ENCODE results near the gene PTPRR. TPM values are rescaled to one million over a fixed set of nuclear protein-coding genes. Genes with fewer than 3 reads are reported as not detected.
A peak's percentile ranks its signal among the peaks of the same experiment; 100 is the strongest.

The PTPRR gene
- total and polyA plus RNA-seq, 8 donors = 0.45 to 11.1 (median 3.9) TPM; not detected in 2

GRCh38 chr12:70711831-70712230 is 208.7 kb downstream of the PTPRR start:
- TF ChIP-seq CTCF (IDR thresholded peaks at IDR 0.05) (no peak), POLR2A (IDR thresholded peaks at IDR 0.05) (no peak), EP300 (IDR thresholded peaks at IDR 0.05) (no peak), POLR2AphosphoS5 (IDR thresholded peaks at IDR 0.05) (no peak)
- Histone ChIP-seq H3K27ac (no peak overlapping the region), H3K4me3 (no peak overlapping the region), H3K4me1 (peaks cover 0 to 5% (median 0%) of the 10 kb centered on the region in 4 donors), H3K36me3 (no peaks in the 10 kb centered on the region), H3K27me3 (peaks cover 0 to 16% (median 0%) of the 10 kb centered on the region in 3 donors), H3K9me3 (no peaks in the 10 kb centered on the region)
- peak in 1 of 2 donors; percentile 8 for DNase-seq
- 25 to 40% (median 31%) methylated on average over 3 of the region's 3 CpGs for WGBS, 5 donors
- intact Hi-C loops (cut with DNase I; ENCODE audit: low total_unique reads) = no loop called here

- no peak for DNase-seq
- Histone ChIP-seq H3K27ac (no peak overlapping the region), H3K4me3 (no peak overlapping the region), H3K36me3 (no peaks in the 10 kb centered on the region), H3K27me3 (peaks cover 0 to 7% (median 0%) of the 10 kb centered on the region in 3 donors), H3K9me3 (no peaks in the 10 kb centered on the region), H3K4me1 (peaks cover 0 to 5% (median 0%) of the 10 kb centered on the region in 4 donors)
- intact Hi-C loops (cut with DNase I; ENCODE audit: low total_unique reads) = no loop called here
- 74 to 84% (median 83%) methylated on average over 2 of the region's 2 CpGs for WGBS, 5 donors
- TF ChIP-seq EP300 (IDR thresholded peaks at IDR 0.05) (no peak), POLR2AphosphoS5 (IDR thresholded peaks at IDR 0.05) (no peak)
Measured at GRCh38 chr12:70709022-70709421, 211.5 kb downstream of the PTPRR start.

- no peak for DNase-seq
- WGBS, 5 donors = 80 to 92% (median 89%) methylated on average over 2 of the region's 2 CpGs
- H3K27me3 ChIP-seq = peaks cover 0 to 23% (median 0%) of the 10 kb centered on the region in 3 donors
- intact Hi-C loops (cut with DNase I; ENCODE audit: low total_unique reads) = no loop called here
- H3K4me1 ChIP-seq = no peaks in the 10 kb centered on the region
- H3K4me3 ChIP-seq = no peak overlapping the region
- no peak for TF ChIP-seq POLR2A (IDR thresholded peaks at IDR 0.05)
- TF ChIP-seq EP300 (IDR thresholded peaks at IDR 0.05) = no peak
- TF ChIP-seq POLR2AphosphoS5 (IDR thresholded peaks at IDR 0.05) = no peak
- no peak for TF ChIP-seq CTCF (IDR thresholded peaks at IDR 0.05)
- no peak overlapping the region for H3K27ac ChIP-seq
- no peaks in the 10 kb centered on the region for H3K36me3 ChIP-seq
- H3K9me3 ChIP-seq = no peaks in the 10 kb centered on the region
Measured at GRCh38 chr12:70706611-70707010, 213.9 kb downstream of the PTPRR start.

GRCh38 chr12:70698345-70698744 is 222.2 kb downstream of the PTPRR start:
- no peaks in the 10 kb centered on the region for H3K4me1 ChIP-seq
- intact Hi-C loops (cut with DNase I; ENCODE audit: low total_unique reads) = no loop called here
- TF ChIP-seq EP300 (IDR thresholded peaks at IDR 0.05) = no peak
- no peak for TF ChIP-seq CTCF (IDR thresholded peaks at IDR 0.05)

GRCh38 chr12:70695361-70696023 is 225.0 kb downstream of the PTPRR start:
- DNase-seq = peak in 1 of 2 donors; percentile 37
- Histone ChIP-seq H3K9me3 (no peaks in the 10 kb centered on the region), H3K4me1 (no peaks in the 10 kb centered on the region), H3K4me3 (no peak overlapping the region), H3K36me3 (no peaks in the 10 kb centered on the region), H3K27ac (no peak overlapping the region), H3K27me3 (no peaks in the 10 kb centered on the region)
- TF ChIP-seq CTCF (IDR thresholded peaks at IDR 0.05) = no peak
- no peak for TF ChIP-seq POLR2AphosphoS5 (IDR thresholded peaks at IDR 0.05)
- no peak for TF ChIP-seq EP300 (IDR thresholded peaks at IDR 0.05)
- TF ChIP-seq POLR2A (IDR thresholded peaks at IDR 0.05) = no peak
- intact Hi-C loops (cut with DNase I; ENCODE audit: low total_unique reads) = no loop called here
- WGBS, 5 donors = 34 to 58% (median 55%) methylated on average over 3 of the region's 3 CpGs

More at GRCh38 chr12:70698345-70698744, 222.2 kb downstream of the PTPRR start:
- Histone ChIP-seq H3K9me3 (no peaks in the 10 kb centered on the region), H3K27me3 (peaks cover 0 to 17% (median 0%) of the 10 kb centered on the region in 3 donors), H3K36me3 (no peaks in the 10 kb centered on the region), H3K4me3 (no peak overlapping the region), H3K27ac (no peak overlapping the region)
- 21 to 56% (median 42%) methylated on average over 1 of the region's 1 CpG for whole genome bisulfite sequencing, 5 donors
- DNase-seq = no peak

Data from stomach (tissue), 9 donors.